GM21447 (cell line): Measurements from ENCODE around the gene TIMM22.

Experiments used
- ATAC-seq: cut with Tn5 transposase; IDR thresholded peaks from one replicate; pipeline ENCODE4 v1.9.1; 2021; ENCODE audit not compliant: unreplicated experiment

Gene TIMM22

DNA sequence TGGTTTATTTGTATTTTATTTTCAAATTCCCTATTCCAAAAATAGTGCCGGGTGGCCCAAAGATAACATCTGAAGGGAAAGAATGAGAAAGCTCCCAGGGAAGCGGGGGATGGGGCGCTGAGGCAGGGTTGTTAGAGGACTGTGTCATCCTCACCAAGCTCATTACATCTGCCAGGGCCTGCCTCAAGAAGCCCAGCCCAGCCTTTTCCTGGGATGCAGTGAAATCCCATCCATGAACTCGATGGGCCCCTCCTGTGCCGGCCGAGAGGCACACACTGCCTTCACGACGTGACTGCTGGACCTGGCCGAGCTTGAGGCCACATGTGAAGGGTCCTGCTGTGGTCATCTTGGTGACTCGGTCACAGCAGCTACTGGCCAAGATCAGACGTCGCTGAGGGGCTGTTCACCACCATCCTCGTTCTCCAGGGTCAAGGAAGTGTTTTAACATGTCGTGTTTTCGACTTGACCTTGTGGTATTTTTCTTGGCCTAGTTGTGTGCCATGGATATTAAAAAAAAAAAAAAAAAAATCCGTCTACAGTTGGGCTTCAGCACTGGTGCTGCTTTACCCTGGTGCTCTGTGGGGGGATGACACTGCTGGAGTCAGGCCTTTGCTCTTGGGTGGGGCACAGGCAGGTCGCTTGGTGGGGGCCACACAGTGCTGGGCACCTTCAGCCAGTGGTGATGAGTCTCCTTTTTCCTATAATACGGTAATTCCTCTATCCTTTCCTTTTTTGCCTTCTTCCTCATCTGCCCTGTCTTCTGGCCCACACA is 4.9 kb downstream of the TIMM22 start:
- no peak for ATAC-seq

DNA sequence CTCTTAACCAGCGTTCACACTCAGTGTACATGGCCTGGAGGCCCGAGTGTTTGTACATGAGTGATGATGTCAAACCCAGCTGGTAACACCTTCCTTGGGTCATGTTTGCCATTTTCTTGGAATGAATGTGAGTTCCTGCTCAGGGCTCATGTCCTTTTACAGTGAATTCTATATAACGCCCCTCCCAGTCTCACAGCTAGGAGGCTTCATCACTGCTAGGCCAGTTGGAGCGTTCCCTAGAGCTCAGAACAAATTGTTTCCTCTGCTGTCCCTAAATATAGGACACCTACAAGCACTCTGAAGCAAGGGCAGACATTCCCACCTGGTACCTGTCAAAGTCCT is 5.5 kb downstream of the TIMM22 start:
- ATAC-seq = no peak

DNA sequence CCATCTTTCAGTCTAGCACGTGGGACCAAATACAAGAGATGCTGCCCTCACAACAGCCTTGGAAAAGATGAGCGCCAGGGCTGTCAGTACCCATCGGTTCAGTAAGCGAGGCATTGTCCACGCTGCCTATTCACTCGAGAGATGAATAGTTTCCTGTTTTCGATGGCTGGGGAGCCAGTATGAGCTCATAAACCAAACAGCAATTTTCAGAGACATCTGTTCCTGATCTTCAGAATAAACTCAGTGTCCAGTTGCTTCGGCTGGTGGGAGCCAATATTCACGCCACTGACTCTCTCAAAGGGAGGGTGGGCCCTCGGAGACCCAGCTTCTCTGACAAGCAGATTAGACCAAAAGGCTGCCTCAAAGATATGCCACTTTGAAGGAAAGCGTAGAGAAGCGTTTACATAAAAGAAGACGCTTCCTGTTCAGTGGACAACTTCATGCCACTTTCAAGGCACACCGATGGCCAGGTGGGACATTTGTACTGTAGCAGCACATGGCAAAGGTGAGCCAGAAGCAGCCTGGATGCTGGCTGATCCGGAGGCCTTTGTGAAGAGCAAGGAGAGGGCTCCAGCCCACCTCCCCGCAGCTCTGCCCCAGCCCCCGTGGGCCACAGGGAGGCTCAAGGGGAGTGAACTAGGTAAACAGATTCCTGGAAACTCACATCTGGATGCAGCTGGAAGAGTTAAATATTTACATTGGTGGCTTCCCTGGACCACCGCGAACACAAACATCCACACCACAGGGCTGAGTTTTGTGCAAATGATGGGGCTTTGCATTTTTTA is 6.0 kb downstream of the TIMM22 start:
- ATAC-seq = no peak

DNA sequence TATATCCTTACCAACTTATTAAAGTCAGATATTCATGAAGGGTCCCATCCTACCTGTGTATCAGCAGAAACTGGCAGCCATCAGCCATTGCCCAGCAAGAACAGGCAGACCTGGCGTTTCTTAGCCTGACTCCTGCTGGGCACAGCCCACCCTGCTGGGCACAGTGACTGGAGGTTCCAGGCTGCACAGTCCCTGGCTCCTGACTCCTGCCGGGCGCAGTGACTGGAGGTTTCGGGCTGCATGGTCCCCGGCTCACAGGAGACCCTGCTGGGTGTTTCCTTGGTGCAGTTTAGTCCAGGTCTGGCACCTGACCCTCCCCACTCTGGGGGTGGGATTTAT is 6.7 kb downstream of the TIMM22 start:
- no peak for ATAC-seq

DNA sequence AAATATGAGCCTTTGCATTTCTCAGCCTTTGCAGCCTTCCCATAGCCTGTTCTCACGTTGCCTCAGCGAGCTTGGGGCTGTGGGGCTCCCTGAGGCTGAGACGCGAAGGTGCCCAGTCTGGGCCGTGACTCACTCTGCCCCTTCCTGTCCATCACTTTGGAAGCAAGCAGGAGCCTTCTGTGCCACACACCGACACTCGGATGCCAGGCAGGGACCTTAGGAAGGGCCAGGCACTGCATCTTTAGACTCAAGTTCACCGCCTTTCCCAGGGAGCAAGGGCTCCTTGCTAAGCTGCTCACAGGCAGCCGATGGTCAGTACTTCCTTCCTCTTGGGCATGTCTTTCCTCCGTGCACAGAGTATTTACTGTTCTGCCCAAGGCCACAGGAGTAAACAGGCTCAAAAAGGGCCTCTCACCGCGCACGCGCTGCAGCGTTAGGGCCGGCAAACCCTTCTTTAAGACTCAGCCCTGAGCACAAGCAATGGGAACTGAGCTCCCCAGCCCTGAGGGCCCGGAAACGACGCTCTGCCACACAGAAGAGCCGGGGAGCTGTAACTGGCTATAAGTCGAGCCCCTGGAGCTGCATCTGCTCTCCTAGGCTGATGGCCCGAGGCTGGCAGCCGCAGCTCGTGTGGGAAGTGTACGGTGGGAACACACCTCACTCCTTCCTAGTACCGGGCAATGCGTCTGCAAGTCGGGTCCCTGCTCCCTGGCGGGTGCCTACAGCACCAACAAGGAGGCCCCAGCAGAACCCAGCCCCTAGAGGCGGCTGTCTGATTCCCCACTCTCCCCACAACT is 7.2 kb downstream of the TIMM22 start:
- no peak for ATAC-seq

DNA sequence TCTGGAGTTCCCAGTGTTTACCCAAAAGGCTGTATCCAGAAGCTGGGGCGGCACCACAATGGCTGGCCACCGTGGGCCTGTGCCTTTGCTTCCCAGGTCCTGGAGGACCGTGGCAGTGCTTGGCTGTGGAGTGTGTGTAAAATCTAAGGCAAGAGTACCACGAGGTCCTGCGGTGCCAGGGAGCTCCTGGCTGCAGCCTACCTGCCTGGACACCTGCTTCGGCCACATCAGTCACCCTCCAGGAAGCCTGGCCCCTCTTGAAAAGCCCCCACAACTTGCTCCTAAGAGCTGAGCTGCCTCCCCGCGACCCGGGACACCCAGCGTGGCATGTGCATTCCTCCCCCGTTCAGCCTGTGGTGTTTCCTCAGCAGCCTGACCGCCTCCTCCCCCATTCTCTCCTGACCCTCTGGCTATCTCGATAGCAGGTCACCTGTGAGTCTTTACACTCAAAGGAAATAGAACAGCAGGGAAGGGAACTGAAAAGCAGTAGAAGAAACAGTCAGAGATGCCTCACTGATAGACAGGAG is 7.9 kb downstream of the TIMM22 start:
- ATAC-seq = no peak

DNA sequence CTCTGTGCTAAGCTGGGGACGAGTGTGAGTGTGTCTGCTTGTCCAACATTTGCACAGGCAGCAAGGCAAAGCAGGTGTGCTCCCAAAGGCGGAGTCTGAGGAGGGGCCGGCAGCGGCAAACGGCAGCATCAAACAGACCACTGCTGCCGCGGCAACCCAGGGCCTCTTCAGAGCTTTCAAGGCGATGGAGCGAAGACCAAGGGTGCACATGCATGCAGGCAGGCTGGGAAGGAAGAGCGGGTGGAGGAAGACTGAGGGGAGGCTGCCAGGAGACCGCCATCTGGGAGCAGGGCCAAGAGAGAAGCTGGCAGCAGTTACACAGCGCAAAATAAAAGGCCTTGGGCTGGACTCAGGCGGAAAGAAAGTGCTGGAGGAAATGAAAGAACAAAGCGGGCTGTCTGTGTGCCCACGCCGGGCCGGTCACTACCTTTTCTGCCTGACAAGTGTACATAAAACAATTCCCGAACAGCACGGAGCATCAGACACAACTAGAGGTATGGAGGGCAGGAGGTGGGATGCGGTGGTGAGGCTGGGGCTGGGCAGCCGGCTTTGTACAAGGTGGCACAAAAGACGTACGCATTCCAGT is 8.5 kb downstream of the TIMM22 start:
- ATAC-seq = no peak

DNA sequence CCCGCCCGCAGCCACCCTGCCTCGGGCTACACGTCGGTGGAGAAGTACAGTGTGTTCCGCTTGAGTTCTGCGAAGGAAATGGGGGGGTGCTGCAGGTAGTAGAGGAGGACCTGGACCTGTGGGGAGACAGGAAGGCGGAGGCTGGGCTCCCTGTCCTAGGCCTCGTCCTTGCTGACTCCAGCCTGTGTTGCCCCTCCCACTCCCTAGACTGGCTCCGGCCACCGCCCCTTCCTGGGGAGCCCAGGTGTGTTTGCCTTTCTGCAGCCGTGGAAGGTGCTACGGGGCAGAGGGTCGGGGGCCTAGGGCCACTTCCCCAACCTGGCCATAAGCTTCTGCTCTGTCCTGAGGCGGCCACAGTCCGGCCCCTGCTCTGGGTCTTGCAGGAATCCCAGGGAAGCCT is 9.1 kb downstream of the TIMM22 start:
- no peak for ATAC-seq

DNA sequence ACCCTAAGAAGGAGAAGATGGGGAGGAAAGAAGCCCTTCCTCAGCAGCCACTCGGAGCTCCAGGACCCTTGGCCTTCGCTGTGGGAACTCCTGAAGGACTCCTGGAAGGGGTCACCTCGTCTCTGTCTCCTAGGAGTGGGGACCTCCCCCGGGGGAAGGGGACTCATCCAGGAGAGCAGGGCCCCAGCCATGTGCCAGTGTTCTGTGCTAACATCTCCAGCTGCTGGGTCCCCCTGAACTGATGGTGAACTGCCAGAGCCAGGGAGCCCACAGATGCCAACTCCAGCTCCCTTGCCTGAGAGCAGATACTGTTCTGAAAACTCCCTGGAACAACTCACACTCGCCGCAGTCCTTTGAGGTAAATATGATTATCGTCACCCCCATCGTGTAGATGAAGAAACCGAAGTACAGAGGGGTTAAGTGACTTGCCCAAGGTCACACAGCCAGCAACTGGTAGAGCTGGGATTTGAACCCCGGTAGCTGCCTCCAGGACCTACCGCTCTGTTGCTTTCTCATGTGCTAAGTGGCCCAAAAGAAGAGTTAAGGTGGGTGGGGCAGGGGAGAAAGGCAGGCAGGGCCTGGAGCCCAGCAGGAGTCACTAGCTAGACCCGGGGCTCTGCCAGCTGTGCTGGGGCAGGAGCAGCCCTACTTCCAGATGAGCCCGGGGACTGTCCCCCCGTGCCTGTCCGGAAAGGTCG is 10.5 kb downstream of the TIMM22 start:
- ATAC-seq = no peak

DNA sequence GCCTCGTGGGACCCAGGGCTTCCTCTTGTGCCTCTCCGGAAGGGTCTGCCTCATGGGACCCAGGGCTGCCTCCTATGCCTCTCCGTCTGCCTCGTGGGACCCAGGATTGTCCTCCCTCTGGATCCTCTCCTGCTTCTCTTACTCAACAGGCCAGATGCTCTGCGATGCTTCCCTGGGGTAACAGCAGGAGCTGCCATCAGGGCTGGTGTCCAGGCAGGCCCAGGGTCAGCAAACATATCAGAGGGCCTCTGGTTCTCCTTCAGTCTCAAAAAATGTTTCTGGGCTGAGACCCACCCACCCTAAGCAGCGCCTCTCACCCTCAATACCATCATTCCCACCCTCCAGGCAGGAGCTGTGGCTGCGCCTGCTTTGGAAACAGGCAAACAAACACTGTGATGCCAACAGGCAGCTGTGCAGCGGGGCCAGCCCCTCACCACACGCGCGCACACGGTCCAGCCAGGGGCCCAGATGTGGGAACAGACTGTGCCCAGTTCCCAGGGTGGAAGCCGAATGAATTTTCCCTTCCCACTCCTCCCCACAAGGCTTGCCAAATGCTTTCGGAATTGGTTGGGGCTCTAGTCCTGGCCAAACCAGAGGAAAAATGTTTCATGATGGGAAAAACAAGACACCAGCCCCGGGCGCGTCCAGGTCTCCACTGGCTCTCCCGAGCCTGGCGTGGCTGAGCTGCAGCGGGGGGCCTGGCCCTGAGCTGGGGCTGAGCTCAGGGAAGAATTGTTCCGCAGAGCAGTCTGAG is 11.3 kb downstream of the TIMM22 start:
- no peak for ATAC-seq

DNA sequence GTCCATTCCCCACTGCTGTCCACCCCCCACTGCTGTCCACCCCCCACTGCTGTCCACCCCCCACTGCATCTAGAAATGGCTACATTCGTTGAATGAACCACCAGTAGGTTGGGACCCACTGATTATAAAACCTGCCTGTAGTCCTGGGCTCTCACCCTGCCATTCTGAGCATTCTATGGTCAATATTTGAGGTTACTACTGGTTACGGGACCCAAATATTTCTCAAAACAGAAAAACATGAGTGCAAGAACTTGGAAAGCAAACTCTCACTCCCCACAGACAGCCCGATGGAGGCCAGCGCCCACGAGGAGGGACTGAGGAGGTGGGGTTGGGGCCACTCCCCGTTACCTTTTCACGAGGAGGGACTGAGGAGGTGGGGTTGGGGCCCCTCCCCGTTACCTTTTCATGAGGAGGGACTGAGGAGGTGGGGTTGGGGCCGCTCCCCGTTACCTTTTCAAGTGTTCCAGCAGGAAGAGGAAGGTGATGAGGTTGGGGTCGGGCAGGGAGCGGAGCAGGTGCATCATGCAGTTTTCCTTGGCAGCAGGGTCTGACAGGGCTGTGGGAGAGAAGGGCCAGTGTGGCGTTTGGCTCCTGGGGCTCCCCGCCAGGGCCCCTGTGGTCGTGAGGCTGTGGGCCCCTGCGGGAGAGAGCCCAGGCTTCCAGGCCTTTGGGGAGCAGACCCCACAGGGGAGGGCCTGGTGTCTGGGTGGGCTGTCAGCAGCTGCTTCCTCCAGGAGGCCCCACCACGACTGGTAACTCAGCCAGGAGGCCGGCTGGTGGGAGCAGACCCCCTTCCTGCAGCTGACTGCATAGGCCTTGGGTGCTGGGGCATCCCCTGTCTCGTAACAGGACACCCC is 12.5 kb downstream of the TIMM22 start:
- ATAC-seq = no peak

DNA sequence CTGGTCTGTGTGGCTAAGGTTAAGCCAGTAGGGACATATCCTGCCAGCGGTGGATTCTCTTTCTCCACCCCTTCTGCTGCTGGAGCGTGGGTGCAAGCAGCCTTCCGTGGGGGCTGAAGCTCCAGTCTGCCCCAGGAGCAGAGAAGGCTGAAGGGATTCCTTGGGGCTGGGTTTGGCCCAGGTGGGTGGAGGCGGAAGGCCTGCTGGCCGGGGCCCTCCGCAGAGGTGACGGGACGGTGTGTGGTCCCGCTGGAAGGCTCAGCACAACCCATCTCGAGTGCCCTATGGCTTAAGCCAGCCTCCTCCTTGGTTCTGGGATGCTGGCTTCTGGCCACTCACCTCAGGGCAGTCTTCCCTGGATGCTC is 13.1 kb downstream of the TIMM22 start:
- no peak for ATAC-seq

DNA sequence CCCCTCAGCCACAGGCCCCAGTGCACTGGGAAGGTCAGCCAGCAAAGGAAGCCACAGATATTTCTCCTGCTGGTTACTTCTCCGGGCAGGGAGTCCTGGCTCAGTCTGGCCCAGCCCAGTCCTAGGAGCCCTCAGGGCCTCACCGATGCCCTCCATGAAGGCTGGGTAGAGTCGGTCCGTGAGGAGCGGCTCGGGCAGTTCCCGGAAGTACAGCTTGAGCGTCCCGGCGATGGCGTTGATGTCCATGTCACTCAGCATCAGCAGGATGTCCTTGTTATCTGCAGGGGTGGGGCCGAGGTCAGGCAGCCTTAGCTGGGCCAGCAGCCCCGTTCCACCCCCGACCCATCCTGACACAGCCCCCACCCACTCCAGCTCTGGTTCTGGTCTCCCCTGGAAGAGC is 13.7 kb downstream of the TIMM22 start:
- no peak for ATAC-seq

DNA sequence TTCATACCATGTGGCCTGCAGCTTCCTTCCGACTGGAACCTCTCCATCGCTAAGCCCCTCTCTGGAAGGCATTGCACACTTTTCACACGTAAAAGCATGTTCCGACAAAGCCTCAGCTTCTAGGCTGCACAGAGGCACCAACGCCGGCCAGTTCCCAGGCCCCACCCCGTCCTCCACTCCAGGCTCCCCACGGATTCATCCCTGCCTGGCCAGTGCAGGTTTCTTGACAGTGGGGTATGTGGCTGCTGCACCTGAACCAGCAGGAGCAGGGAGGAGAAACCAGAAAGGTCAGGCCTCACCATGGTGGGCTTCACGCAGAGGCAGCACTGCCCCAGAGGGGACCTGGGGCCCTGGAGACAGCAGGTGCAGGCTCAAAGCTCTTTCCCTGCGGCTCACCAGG is 14.2 kb downstream of the TIMM22 start:
- no peak for ATAC-seq

DNA sequence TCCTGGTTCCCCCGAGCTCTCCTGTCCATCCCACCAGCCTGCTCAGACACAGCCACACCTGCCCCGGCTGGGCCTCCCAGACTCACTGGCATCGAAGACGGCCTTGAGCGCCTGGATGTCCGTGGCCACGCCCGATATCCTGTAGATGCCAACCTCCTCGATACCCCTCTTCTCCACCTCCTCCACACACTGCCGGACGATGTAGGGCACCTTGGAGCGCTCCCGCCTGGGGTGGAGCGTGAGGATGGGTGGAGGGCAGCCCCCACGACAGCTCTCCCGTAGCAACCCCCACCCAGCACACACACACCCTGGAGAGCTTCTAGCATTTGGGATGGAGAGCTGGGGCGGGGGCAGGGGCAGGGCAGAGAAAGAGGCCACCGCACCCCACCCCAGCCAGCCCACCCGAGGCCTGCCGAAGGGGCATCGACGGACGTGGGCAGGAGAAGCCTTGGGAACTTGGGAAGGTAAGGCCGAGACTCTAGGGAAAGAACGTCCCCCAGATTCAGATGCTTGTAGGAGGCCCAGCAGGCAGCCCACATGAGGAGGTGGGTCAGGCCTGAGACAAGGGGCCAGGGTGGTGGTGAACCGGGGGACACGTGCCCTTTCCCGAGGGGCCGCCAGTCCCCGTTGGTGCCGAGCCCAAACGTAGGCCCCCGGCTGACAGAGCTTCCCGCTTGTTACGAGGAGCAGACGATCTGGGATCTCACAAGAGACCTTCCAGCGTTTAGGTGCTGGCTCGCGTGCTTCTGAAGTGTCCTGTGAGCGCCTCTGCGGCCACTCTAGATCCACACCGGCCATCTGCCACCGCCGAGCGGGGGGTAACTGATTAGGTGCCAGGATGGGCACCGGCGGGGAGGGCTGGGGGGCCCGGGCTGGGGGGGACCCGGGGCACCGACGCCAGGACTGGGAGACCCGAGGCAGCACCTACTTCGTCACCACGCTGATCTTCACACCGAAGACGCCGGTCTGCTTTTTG is 15.1 kb downstream of the TIMM22 start:
- ATAC-seq = no peak

DNA sequence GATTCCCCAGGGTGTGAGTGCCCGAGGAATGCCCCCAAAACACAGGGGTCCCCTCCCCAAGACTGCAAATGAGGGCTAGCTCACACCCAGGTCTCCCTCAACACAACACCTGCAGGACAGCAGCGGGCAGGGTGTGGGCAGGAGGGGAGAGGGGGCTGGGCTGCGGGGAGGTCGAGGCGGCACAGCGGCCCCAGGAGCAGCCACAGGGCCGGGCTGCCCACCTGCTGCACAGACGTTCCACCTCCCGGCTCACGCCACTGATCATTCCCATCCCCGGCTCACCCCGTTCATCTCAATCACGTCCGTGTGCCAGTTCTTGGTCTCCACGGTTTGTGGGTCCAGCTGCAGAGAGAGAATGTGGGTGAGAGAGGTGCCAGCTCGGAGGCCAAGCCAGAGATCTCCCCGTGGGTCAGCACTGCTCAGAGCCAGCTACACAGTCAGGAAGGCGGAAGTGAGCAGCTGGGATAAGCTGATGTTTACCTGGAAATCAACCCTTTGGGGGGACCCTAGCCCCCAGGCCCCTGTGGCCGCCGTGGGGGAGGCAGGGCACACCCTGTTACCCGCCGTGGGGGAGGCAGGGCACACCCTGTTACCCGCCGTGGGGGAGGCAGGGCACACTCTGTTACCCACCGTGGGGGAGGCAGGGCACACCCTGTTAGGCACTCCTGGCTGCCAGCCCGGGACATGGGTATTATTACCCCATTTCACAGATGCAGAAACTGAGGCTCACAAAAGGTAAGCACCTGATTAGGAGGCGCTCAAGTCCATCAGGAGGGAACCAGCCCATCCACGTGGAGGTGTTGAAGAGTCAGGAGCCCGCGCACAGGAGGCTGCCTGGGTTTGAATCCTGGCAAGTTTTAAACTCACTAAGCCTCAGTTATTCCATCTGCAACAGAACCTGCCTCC is 16.1 kb downstream of the TIMM22 start:
- no peak for ATAC-seq

DNA sequence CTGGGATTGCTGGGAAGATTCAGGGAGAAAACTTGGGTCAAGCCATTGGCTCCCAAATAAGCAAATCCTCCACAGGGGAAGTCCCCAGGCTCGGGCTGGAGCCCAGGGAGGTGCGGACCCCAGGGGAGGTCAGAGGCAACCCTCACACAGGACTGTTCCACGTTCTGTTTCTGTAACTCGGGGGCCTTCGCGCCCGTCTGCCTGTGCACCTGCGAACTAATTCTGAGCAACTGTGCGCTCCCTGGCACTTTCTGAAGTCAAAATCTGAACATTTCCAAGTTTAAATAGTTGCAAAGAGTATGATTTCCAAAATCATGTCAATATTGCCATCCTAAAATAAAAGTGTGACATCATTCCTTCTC is 16.8 kb downstream of the TIMM22 start:
- ATAC-seq = no peak
